ENCODE data around the gene PCDH12. TPM values are rescaled to one million over a fixed set of nuclear protein-coding genes. Genes with fewer than 3 reads are reported as not detected.

PCDH12 gene
- total RNA-seq, 1 experiment from 2014 or later = not detected

- no peak for TF ChIP-seq CTCF (IDR thresholded peaks at IDR 0.05; ENCODE audit: unreplicated experiment)
- peaks cover 18% of the 10 kb centered on the region for H3K36me3 Mint-ChIP-seq (ENCODE audit: insufficient read depth, unreplicated experiment)
- CTCF ChIA-PET = interaction anchor here (0.5 to 7.2 kb wide), 8 partner anchors 11 to 218 kb away, joined by 3 to 44 read pairs (median 6); partner anchors contain the start of gene RNF14
- POLR2A ChIA-PET = interaction anchor here (0.9 to 5.0 kb wide), 3 partner anchors 11 to 49 kb away, joined by 3 to 51 read pairs (median 5); partner anchors contain the start of gene RNF14
- no peak for DNase-seq (ENCODE audit: unreplicated experiment)
- H3K4me3 Mint-ChIP-seq (ENCODE audit: unreplicated experiment) = no peak overlapping the region
- no TSS peak for BruUV-seq (replicated peaks)
- peaks cover 16% of the 10 kb centered on the region for H3K4me1 Mint-ChIP-seq (ENCODE audit: insufficient read depth, unreplicated experiment)
- intact Hi-C loops (cut with micrococcal nuclease) = no loop called here
- no peaks in the 10 kb centered on the region for H3K9me3 Mint-ChIP-seq (ENCODE audit: unreplicated experiment)
- H3K27me3 Mint-ChIP-seq (ENCODE audit: insufficient read depth, unreplicated experiment) = peaks cover 16% of the 10 kb centered on the region
- no peak overlapping the region for H3K27ac Mint-ChIP-seq (ENCODE audit: low read depth, unreplicated experiment)
Measured at GRCh38 chr5:141920771-141921170, 37.2 kb downstream of the PCDH12 start.

GRCh38 chr5:141919218-141920119, 38.5 kb downstream of the PCDH12 start:
- no peak overlapping the region for H3K27ac Mint-ChIP-seq (ENCODE audit: low read depth, unreplicated experiment)
- H3K9me3 Mint-ChIP-seq (ENCODE audit: unreplicated experiment) = no peaks in the 10 kb centered on the region
- CTCF ChIA-PET = interaction anchor here (0.6 to 7.2 kb wide), 8 partner anchors 23 to 230 kb away, joined by 3 to 44 read pairs (median 4); partner anchors contain the start of gene RNF14
- no peak for DNase-seq (ENCODE audit: unreplicated experiment)
- peaks cover 8% of the 10 kb centered on the region for H3K36me3 Mint-ChIP-seq (ENCODE audit: insufficient read depth, unreplicated experiment)
- peaks cover 12% of the 10 kb centered on the region for H3K4me1 Mint-ChIP-seq (ENCODE audit: insufficient read depth, unreplicated experiment)
- intact Hi-C loops (cut with micrococcal nuclease) = no loop called here
- no peak for TF ChIP-seq CTCF (IDR thresholded peaks at IDR 0.05; ENCODE audit: unreplicated experiment)
- POLR2A ChIA-PET = interaction anchor here (0.6 to 0.7 kb wide), 3 partner anchors 30 to 49 kb away, joined by 3 read pairs; partner anchors contain the start of gene RNF14
- H3K27me3 Mint-ChIP-seq (ENCODE audit: insufficient read depth, unreplicated experiment) = peaks cover 16% of the 10 kb centered on the region
- no peak overlapping the region for H3K4me3 Mint-ChIP-seq (ENCODE audit: unreplicated experiment)
- no TSS peak for BruUV-seq (replicated peaks)

- BruUV-seq (replicated peaks) = no TSS peak
- Mint-ChIP-seq H3K36me3 (ENCODE audit: insufficient read depth, unreplicated experiment) (no peaks in the 10 kb centered on the region), H3K27ac (ENCODE audit: low read depth, unreplicated experiment) (no peak overlapping the region), H3K4me1 (ENCODE audit: insufficient read depth, unreplicated experiment) (peaks cover 6% of the 10 kb centered on the region), H3K9me3 (ENCODE audit: unreplicated experiment) (no peaks in the 10 kb centered on the region), H3K27me3 (ENCODE audit: insufficient read depth, unreplicated experiment) (peaks cover 16% of the 10 kb centered on the region), H3K4me3 (ENCODE audit: unreplicated experiment) (no peak overlapping the region)
- CTCF ChIA-PET = interaction anchor here (0.7 to 7.2 kb wide), 6 partner anchors 16 to 276 kb away, joined by 3 to 44 read pairs (median 4); no protein-coding TSS in a partner anchor
- intact Hi-C loops (cut with micrococcal nuclease) = no loop called here
- POLR2A ChIA-PET = no interaction called here
- no peak for DNase-seq (ENCODE audit: unreplicated experiment)
- TF ChIP-seq CTCF (IDR thresholded peaks at IDR 0.05; ENCODE audit: unreplicated experiment) = no peak
Measured at GRCh38 chr5:141917760-141918159, 40.2 kb downstream of the PCDH12 start.

- H3K4me3 Mint-ChIP-seq (ENCODE audit: unreplicated experiment) = no peak overlapping the region
- peaks cover 6% of the 10 kb centered on the region for H3K4me1 Mint-ChIP-seq (ENCODE audit: insufficient read depth, unreplicated experiment)
- peaks cover 16% of the 10 kb centered on the region for H3K27me3 Mint-ChIP-seq (ENCODE audit: insufficient read depth, unreplicated experiment)
- H3K9me3 Mint-ChIP-seq (ENCODE audit: unreplicated experiment) = no peaks in the 10 kb centered on the region
- no peak overlapping the region for H3K27ac Mint-ChIP-seq (ENCODE audit: low read depth, unreplicated experiment)
- ChIA-PET POLR2A (interaction anchor here (0.7 to 1.1 kb wide), 4 partner anchors 13 to 87 kb away, joined by 3 read pairs; no protein-coding TSS in a partner anchor), CTCF (interaction anchor here (0.6 to 3.0 kb wide), 11 partner anchors 17 to 781 kb away, joined by 3 to 18 read pairs (median 4); partner anchors contain the start of genes PCDH1 and RNF14)
- TF ChIP-seq CTCF (IDR thresholded peaks at IDR 0.05; ENCODE audit: unreplicated experiment) = no peak
- intact Hi-C loops (cut with micrococcal nuclease) = no loop called here
- no peak for DNase-seq (ENCODE audit: unreplicated experiment)
- no TSS peak for BruUV-seq (replicated peaks)
- H3K36me3 Mint-ChIP-seq (ENCODE audit: insufficient read depth, unreplicated experiment) = no peaks in the 10 kb centered on the region
Measured at GRCh38 chr5:141916522-141916921, 41.5 kb downstream of the PCDH12 start.
